Measurements from ENCODE around the gene MAPK1IP1L.

GRCh38 chr14:55015006-55015405, 36.4 kb upstream of the MAPK1IP1L start:
- TF ChIP-seq EZH2phosphoT487 (IDR thresholded peaks at IDR 0.05; ENCODE audit: unreplicated experiment) (no peak), POLR2AphosphoS5 (IDR thresholded peaks at IDR 0.05; ENCODE audit: low read depth) (no peak), CTCF (conservative IDR thresholded peaks at IDR 0.05; ENCODE audit: low read depth in 2 of 2) (no peak)

Measured in GM23338 (cell line).